ENCODE data around the gene SLC26A2.
"Not testable (repeated sequence)": the region's sequence is repeated elsewhere in the genome, so short reads cannot be mapped to it uniquely, and the experiment has no call there.

Gene SLC26A2

GRCh38 chr5:150007050-150007449, 46.5 kb downstream of the SLC26A2 start:
- no peak for DNase-seq

GRCh38 chr5:150009671-150010387, 49.3 kb downstream of the SLC26A2 start:
- DNase-seq = no peak

GRCh38 chr5:150013931-150014330, 53.4 kb downstream of the SLC26A2 start:
- DNase-seq = no peak

GRCh38 chr5:150014456-150014855, 53.9 kb downstream of the SLC26A2 start:
- DNase-seq = peak; percentile 8

GRCh38 chr5:150015415-150015814, 54.9 kb downstream of the SLC26A2 start:
- DNase-seq = no peak

GRCh38 chr5:150016537-150016936, 56.0 kb downstream of the SLC26A2 start:
- DNase-seq = no peak

- no peak for DNase-seq
Measured at GRCh38 chr5:150017226-150018005, 56.9 kb downstream of the SLC26A2 start.

- DNase-seq = no peak
Measured at GRCh38 chr5:150020249-150020648, 59.7 kb downstream of the SLC26A2 start.

- no peak for DNase-seq
Measured at GRCh38 chr5:150021491-150022157, 61.1 kb downstream of the SLC26A2 start.

- DNase-seq = no peak
Measured at GRCh38 chr5:150022158-150022531, 61.6 kb downstream of the SLC26A2 start.

GRCh38 chr5:150022681-150023080, 62.1 kb downstream of the SLC26A2 start:
- DNase-seq = no peak

- DNase-seq = no peak
Measured at GRCh38 chr5:150023136-150023535, 62.6 kb downstream of the SLC26A2 start.

- no peak for DNase-seq
Measured at GRCh38 chr5:150024346-150024984, 63.9 kb downstream of the SLC26A2 start.

GRCh38 chr5:150026682-150027172, 66.2 kb downstream of the SLC26A2 start:
- DNase-seq = no peak

- DNase-seq = not testable (repeated sequence)
Measured at GRCh38 chr5:150028047-150028446, 67.5 kb downstream of the SLC26A2 start.

GRCh38 chr5:150033334-150033733, 72.8 kb downstream of the SLC26A2 start:
- DNase-seq = no peak

- no peak for DNase-seq
Measured at GRCh38 chr5:150034662-150035061, 74.1 kb downstream of the SLC26A2 start.

GRCh38 chr5:150035139-150035895, 74.8 kb downstream of the SLC26A2 start:
- no peak for DNase-seq

GRCh38 chr5:150036513-150036912, 76.0 kb downstream of the SLC26A2 start:
- no peak for DNase-seq

All from activated CD4-positive, alpha-beta T cell treated with anti-CD3 and anti-CD28 coated beads for 48 hours (primary cell).